Endothelial cell of hepatic sinusoid (primary cell): ENCODE measurements around the gene ENAM.

Source experiments
- in situ Hi-C: cut with HindIII; loops from 2 replicates; pipeline ENCODE4 v1.10.0; 2017; ENCODE audit warnings: low sequenced_read_pairs

The ENAM gene

GRCh38 chr4:70628444-70628843, at the start of gene ENAM:
Gene ENAM, plus strand, starts transcription at chr4:70628744. Its CDS starts 757 bp downstream, at chr4:70629501.
- in situ Hi-C loops: no loop called here

- in situ Hi-C loops: no loop called here
Observed at GRCh38 chr4:70581980-70582379, 46.6 kb upstream of the ENAM start.

- in situ Hi-C loops: no loop called here
Observed at GRCh38 chr4:70583952-70584834, 44.4 kb upstream of the ENAM start.

GRCh38 chr4:70586841-70587240, 41.7 kb upstream of the ENAM start:
- in situ Hi-C loops: no loop called here

- in situ Hi-C loops: no loop called here
Observed at GRCh38 chr4:70589785-70590184, 38.8 kb upstream of the ENAM start.

GRCh38 chr4:70591955-70592582, 36.5 kb upstream of the ENAM start, which contains the start of gene AMBN:
Gene AMBN, plus strand, starts transcription at chr4:70592256. Its CDS starts 103 bp downstream, at chr4:70592359.
- in situ Hi-C loops: no loop called here

GRCh38 chr4:70594196-70594595, 34.3 kb upstream of the ENAM start:
- in situ Hi-C loops: no loop called here

GRCh38 chr4:70600305-70600704, 28.2 kb upstream of the ENAM start:
- in situ Hi-C loops: no loop called here

- in situ Hi-C loops: no loop called here
Observed at GRCh38 chr4:70600977-70601376, 27.6 kb upstream of the ENAM start.

- in situ Hi-C loops: no loop called here
Observed at GRCh38 chr4:70601422-70602039, 27.0 kb upstream of the ENAM start.

GRCh38 chr4:70603856-70604255, 24.7 kb upstream of the ENAM start:
- in situ Hi-C loops: no loop called here

- in situ Hi-C loops: no loop called here
Observed at GRCh38 chr4:70606459-70606858, 22.1 kb upstream of the ENAM start.

- in situ Hi-C loops: no loop called here
Observed at GRCh38 chr4:70607334-70607853, 21.1 kb upstream of the ENAM start.

- in situ Hi-C loops: no loop called here
Observed at GRCh38 chr4:70608324-70608723, 20.2 kb upstream of the ENAM start.

GRCh38 chr4:70613306-70614183, 15.0 kb upstream of the ENAM start:
- in situ Hi-C loops: no loop called here

GRCh38 chr4:70614184-70614555, 14.4 kb upstream of the ENAM start:
- in situ Hi-C loops: no loop called here

GRCh38 chr4:70619288-70619687, 9.3 kb upstream of the ENAM start:
- in situ Hi-C loops: no loop called here

GRCh38 chr4:70619778-70620177, 8.8 kb upstream of the ENAM start:
- in situ Hi-C loops: no loop called here

- in situ Hi-C loops: no loop called here
Observed at GRCh38 chr4:70623323-70623722, 5.2 kb upstream of the ENAM start.

GRCh38 chr4:70624226-70624793, 4.2 kb upstream of the ENAM start:
- in situ Hi-C loops: no loop called here
